ENCODE data around the gene ACYP2.
"Not testable (repeated sequence)": the region's sequence is repeated elsewhere in the genome, so short reads cannot be mapped to it uniquely, and the experiment has no call there.

ACYP2 gene

GRCh38 chr2:54317973-54318372 lies 202.6 kb downstream of the ACYP2 start:
- H3K4me3 ChIP-seq (ENCODE audit: low read depth, low read length): no peak overlapping the region
- no peak overlapping the region for H3K9ac ChIP-seq (ENCODE audit: low read depth, low read length)
- no peaks in the 10 kb centered on the region for H3K36me3 ChIP-seq (ENCODE audit: control insufficient read depth, insufficient read depth, low read length)
- H3K4me1 ChIP-seq (ENCODE audit: control insufficient read depth, insufficient read depth, low read length): no peaks in the 10 kb centered on the region
- no peaks in the 10 kb centered on the region for H3K27me3 ChIP-seq (ENCODE audit: control insufficient read depth, insufficient read depth, low read length)
- H3K9me3 ChIP-seq (ENCODE audit: control insufficient read depth, insufficient read depth, low read length): no peaks in the 10 kb centered on the region

GRCh38 chr2:54318821-54319220 lies 203.4 kb downstream of the ACYP2 start:
- Histone ChIP-seq H3K9me3 (ENCODE audit: control insufficient read depth, insufficient read depth, low read length) (no peaks in the 10 kb centered on the region), H3K9ac (ENCODE audit: low read depth, low read length) (no peak overlapping the region), H3K4me3 (ENCODE audit: low read depth, low read length) (no peak overlapping the region), H3K36me3 (ENCODE audit: control insufficient read depth, insufficient read depth, low read length) (no peaks in the 10 kb centered on the region), H3K4me1 (ENCODE audit: control insufficient read depth, insufficient read depth, low read length) (no peaks in the 10 kb centered on the region), H3K27me3 (ENCODE audit: control insufficient read depth, insufficient read depth, low read length) (no peaks in the 10 kb centered on the region)

DNA sequence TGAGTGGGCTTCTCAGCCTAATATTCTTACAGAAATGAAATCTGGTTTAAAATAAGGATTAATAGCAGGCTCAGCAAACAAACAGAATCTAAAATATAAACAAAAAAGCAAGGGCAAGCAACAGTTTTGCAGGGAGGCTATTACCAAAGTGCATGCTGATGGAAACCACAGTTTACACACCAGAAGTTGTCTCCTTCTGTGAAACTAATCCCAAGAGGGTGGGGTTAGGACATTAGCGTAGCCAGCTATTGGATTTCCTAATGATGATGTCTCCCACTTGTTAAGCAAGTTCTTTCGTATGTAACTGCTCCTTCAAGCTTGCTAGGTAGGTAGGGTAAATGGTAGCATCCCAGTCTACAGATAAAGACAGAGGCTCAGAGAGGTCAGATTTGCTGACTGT lies 205.6 kb downstream of the ACYP2 start:
- Histone ChIP-seq H3K36me3 (ENCODE audit: control insufficient read depth, insufficient read depth, low read length) (no peaks in the 10 kb centered on the region), H3K9me3 (ENCODE audit: control insufficient read depth, insufficient read depth, low read length) (no peaks in the 10 kb centered on the region), H3K4me1 (ENCODE audit: control insufficient read depth, insufficient read depth, low read length) (no peaks in the 10 kb centered on the region), H3K4me3 (ENCODE audit: low read depth, low read length) (no peak overlapping the region), H3K9ac (ENCODE audit: low read depth, low read length) (no peak overlapping the region), H3K27me3 (ENCODE audit: control insufficient read depth, insufficient read depth, low read length) (no peaks in the 10 kb centered on the region)

GRCh38 chr2:54324517-54324916 lies 209.1 kb downstream of the ACYP2 start:
- H3K4me3 ChIP-seq (ENCODE audit: low read depth, low read length); H3K9me3 ChIP-seq (ENCODE audit: control insufficient read depth, insufficient read depth, low read length); H3K4me1 ChIP-seq (ENCODE audit: control insufficient read depth, insufficient read depth, low read length); H3K9ac ChIP-seq (ENCODE audit: low read depth, low read length); H3K36me3 ChIP-seq (ENCODE audit: control insufficient read depth, insufficient read depth, low read length); H3K27me3 ChIP-seq (ENCODE audit: control insufficient read depth, insufficient read depth, low read length): not testable (repeated sequence)

DNA sequence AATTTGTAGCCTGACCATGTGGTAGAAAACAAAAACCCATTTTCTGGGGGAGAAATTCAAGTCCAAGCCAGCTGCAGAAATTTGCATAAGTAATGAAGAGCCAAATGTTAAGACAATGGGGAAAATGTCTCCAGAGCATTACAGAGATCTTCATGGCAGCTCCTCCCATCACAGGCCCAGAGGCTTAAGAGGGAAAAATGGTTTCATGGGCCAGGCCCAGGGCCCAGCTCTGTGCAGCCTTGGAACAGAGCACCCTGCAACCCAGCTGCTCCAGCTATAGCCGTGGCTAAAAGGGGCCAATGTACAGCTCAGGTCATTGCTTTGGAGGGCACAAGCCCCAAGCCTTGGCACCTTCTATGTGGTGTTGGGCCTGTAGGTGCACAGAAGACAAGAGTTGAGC lies 209.7 kb downstream of the ACYP2 start:
- Histone ChIP-seq H3K4me3 (ENCODE audit: low read depth, low read length) (no peak overlapping the region), H3K36me3 (ENCODE audit: control insufficient read depth, insufficient read depth, low read length) (no peaks in the 10 kb centered on the region), H3K27me3 (ENCODE audit: control insufficient read depth, insufficient read depth, low read length) (peaks cover 11% of the 10 kb centered on the region), H3K9me3 (ENCODE audit: control insufficient read depth, insufficient read depth, low read length) (no peaks in the 10 kb centered on the region), H3K4me1 (ENCODE audit: control insufficient read depth, insufficient read depth, low read length) (peaks cover 3% of the 10 kb centered on the region), H3K9ac (ENCODE audit: low read depth, low read length) (no peak overlapping the region)

- Histone ChIP-seq H3K36me3 (ENCODE audit: control insufficient read depth, insufficient read depth, low read length) (no peaks in the 10 kb centered on the region), H3K27me3 (ENCODE audit: control insufficient read depth, insufficient read depth, low read length) (peaks cover 16% of the 10 kb centered on the region), H3K9me3 (ENCODE audit: control insufficient read depth, insufficient read depth, low read length) (no peaks in the 10 kb centered on the region), H3K4me1 (ENCODE audit: control insufficient read depth, insufficient read depth, low read length) (peaks cover 3% of the 10 kb centered on the region), H3K9ac (ENCODE audit: low read depth, low read length) (no peak overlapping the region), H3K4me3 (ENCODE audit: low read depth, low read length) (peak overlapping the region; percentile 58)
Observed at GRCh38 chr2:54329482-54330161, 214.2 kb downstream of the ACYP2 start.

GRCh38 chr2:54330162-54330925 lies 214.9 kb downstream of the ACYP2 start:
- Histone ChIP-seq H3K9me3 (ENCODE audit: control insufficient read depth, insufficient read depth, low read length) (no peaks in the 10 kb centered on the region), H3K9ac (ENCODE audit: low read depth, low read length) (no peak overlapping the region), H3K4me3 (ENCODE audit: low read depth, low read length) (peak overlapping the region; percentile 58), H3K27me3 (ENCODE audit: control insufficient read depth, insufficient read depth, low read length) (peaks cover 16% of the 10 kb centered on the region), H3K36me3 (ENCODE audit: control insufficient read depth, insufficient read depth, low read length) (no peaks in the 10 kb centered on the region), H3K4me1 (ENCODE audit: control insufficient read depth, insufficient read depth, low read length) (peaks cover 3% of the 10 kb centered on the region)

DNA sequence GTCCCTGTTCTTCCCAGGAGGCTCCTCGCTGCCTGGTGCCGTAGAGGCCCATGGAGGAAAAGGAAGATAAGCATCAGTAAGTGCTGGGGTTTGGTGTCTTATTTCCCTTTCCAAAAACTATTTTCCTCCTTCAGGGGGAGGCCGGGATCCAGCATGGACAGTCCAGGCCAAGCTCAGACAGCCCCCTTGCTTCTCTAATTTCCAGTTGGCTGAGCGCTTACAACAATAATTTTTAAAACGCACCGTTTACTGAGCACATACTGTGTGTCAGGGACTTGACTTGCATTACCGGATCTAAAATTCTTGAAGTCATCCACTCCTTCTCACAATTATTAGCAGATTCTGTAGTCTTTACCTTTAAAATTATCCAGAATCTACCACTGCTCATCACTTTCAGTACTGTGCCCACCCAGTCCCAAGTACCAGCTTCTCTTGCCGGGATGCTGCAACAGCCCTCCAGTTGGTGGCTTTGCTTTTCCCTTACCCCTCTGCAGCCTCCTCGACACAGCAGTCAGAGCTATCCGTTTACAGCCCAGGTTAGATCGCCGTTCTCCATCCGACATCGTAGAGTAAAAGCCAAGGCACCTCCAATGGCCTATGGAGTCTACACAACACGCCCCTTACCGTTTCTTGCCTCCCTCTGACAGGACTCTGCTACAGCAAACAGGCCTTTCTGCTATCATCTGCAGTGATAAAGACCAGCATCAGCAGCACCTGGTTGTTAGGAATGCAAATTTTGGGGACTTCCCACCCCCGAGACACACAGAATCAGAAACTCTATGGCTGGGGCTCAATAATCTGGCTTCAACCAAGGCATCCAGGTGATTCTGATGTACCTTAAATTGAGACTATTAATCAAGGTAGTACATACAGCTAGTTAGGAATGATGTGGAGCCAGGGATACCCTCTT lies 215.8 kb downstream of the ACYP2 start:
- no peaks in the 10 kb centered on the region for H3K36me3 ChIP-seq (ENCODE audit: control insufficient read depth, insufficient read depth, low read length)
- H3K9me3 ChIP-seq (ENCODE audit: control insufficient read depth, insufficient read depth, low read length): no peaks in the 10 kb centered on the region
- peaks cover 16% of the 10 kb centered on the region for H3K27me3 ChIP-seq (ENCODE audit: control insufficient read depth, insufficient read depth, low read length)
- H3K9ac ChIP-seq (ENCODE audit: low read depth, low read length): no peak overlapping the region
- peaks cover 3% of the 10 kb centered on the region for H3K4me1 ChIP-seq (ENCODE audit: control insufficient read depth, insufficient read depth, low read length)
- H3K4me3 ChIP-seq (ENCODE audit: low read depth, low read length): peak overlapping the region; percentile 58

- Histone ChIP-seq H3K4me3 (ENCODE audit: low read depth, low read length) (no peak overlapping the region), H3K9ac (ENCODE audit: low read depth, low read length) (no peak overlapping the region), H3K36me3 (ENCODE audit: control insufficient read depth, insufficient read depth, low read length) (no peaks in the 10 kb centered on the region), H3K27me3 (ENCODE audit: control insufficient read depth, insufficient read depth, low read length) (peaks cover 16% of the 10 kb centered on the region), H3K4me1 (ENCODE audit: control insufficient read depth, insufficient read depth, low read length) (peaks cover 3% of the 10 kb centered on the region), H3K9me3 (ENCODE audit: control insufficient read depth, insufficient read depth, low read length) (no peaks in the 10 kb centered on the region)
Observed at GRCh38 chr2:54332386-54332785, 217.0 kb downstream of the ACYP2 start.

- Histone ChIP-seq H3K9me3 (ENCODE audit: control insufficient read depth, insufficient read depth, low read length) (no peaks in the 10 kb centered on the region), H3K27me3 (ENCODE audit: control insufficient read depth, insufficient read depth, low read length) (peaks cover 5% of the 10 kb centered on the region), H3K4me1 (ENCODE audit: control insufficient read depth, insufficient read depth, low read length) (no peaks in the 10 kb centered on the region), H3K9ac (ENCODE audit: low read depth, low read length) (no peak overlapping the region), H3K4me3 (ENCODE audit: low read depth, low read length) (no peak overlapping the region), H3K36me3 (ENCODE audit: control insufficient read depth, insufficient read depth, low read length) (no peaks in the 10 kb centered on the region)
Observed at GRCh38 chr2:54336136-54336976, 220.9 kb downstream of the ACYP2 start.

- Histone ChIP-seq H3K9me3 (ENCODE audit: control insufficient read depth, insufficient read depth, low read length) (no peaks in the 10 kb centered on the region), H3K4me1 (ENCODE audit: control insufficient read depth, insufficient read depth, low read length) (no peaks in the 10 kb centered on the region), H3K27me3 (ENCODE audit: control insufficient read depth, insufficient read depth, low read length) (peaks cover under 1% of the 10 kb centered on the region), H3K36me3 (ENCODE audit: control insufficient read depth, insufficient read depth, low read length) (no peaks in the 10 kb centered on the region), H3K9ac (ENCODE audit: low read depth, low read length) (no peak overlapping the region), H3K4me3 (ENCODE audit: low read depth, low read length) (no peak overlapping the region)
Observed at GRCh38 chr2:54336977-54337255, 221.5 kb downstream of the ACYP2 start.
